SU-DHL-6 (cell line): ENCODE results near the gene GRIK3.

Experiments used
- CTCF ChIP-seq: fragments of 200-600 bp; sonication (generic); IDR thresholded peaks from one replicate; pipeline ENCODE4 v1.5.1; 2017; ENCODE audit warnings: antibody characterized with exemption, mild to moderate bottlenecking, low read length, moderate library complexity; ENCODE audit not compliant: insufficient read depth, poor library complexity, severe bottlenecking
- EZH2phosphoT487 ChIP-seq: fragments of 200-600 bp; sonication (generic), shearing (Covaris generic); conservative IDR thresholded peaks from 2 replicates; pipeline ENCODE4 v1.6.1; 2018; ENCODE audit warnings: mild to moderate bottlenecking, antibody characterized with exemption, low read length, moderate library complexity, mixed read lengths

GRCh38 chr1:36990928-36991327, 43.4 kb downstream of the GRIK3 start:
- no peak for TF ChIP-seq CTCF
- no peak for TF ChIP-seq EZH2phosphoT487
